OCI-LY7 (cell line): Measurements from ENCODE around the gene CACNA1H. TPM values are rescaled to one million over a fixed set of nuclear protein-coding genes. Genes with fewer than 3 reads are reported as not detected.

Experiments
- BruUV-seq: library from RNA; stranded (reverse); fragments of 400-500 nt; replicated peaks from 2 replicates; lab custom pipeline; 2021; lab: Mats Ljungman, UMichigan
- CTCF ChIA-PET: fragments of 300-600 bp; sonication (Branson Sonifier 250); formaldehyde crosslinking; loops from one replicate; lab custom pipeline; 2022; ENCODE audit warnings: antibody characterized with exemption; ENCODE audit not compliant: unreplicated experiment; lab: Charles Lee
- POLR2A ChIA-PET: fragments of 300-600 bp; sonication (Branson Sonifier 250); formaldehyde crosslinking; loops from one replicate; lab custom pipeline; 2022; ENCODE audit warnings: antibody characterized with exemption; lab: Charles Lee
- DNase-seq: peaks from one replicate; pipeline ENCODE4 v3.0.0-alpha.2; 2015; ENCODE audit warnings: low spot score
- H2AFZ ChIP-seq: fragments of 200-600 bp; sonication (generic), shearing (Covaris generic); 2 replicates; pipeline ENCODE4 v1.6.1; 2014; ENCODE audit warnings: mild to moderate bottlenecking, antibody characterized with exemption, low read length, moderate library complexity
- H3K27ac ChIP-seq: fragments of 200-600 bp; sonication (generic); 2 replicates; pipeline ENCODE4 v1.5.1; 2014; ENCODE audit warnings: mixed run types, low read depth, mild to moderate bottlenecking, moderate library complexity, low read length, inconsistent platforms; ENCODE audit not compliant: poor library complexity, severe bottlenecking
- H3K36me3 ChIP-seq: fragments of 200-600 bp; sonication (generic); 2 replicates; pipeline ENCODE4 v1.6.1; 2014; ENCODE audit warnings: mild to moderate bottlenecking, antibody characterized with exemption, low read length, moderate library complexity, mixed read lengths; ENCODE audit not compliant: insufficient read depth
- H3K4me1 ChIP-seq: fragments of 200-600 bp; sonication (generic); 2 replicates; pipeline ENCODE4 v1.5.1; 2014; ENCODE audit warnings: mild to moderate bottlenecking, low read length; ENCODE audit not compliant: insufficient read depth, poor library complexity, severe bottlenecking
- H3K4me2 ChIP-seq: fragments of 200-600 bp; sonication (generic); 2 replicates; pipeline ENCODE4 v1.6.1; 2014; ENCODE audit warnings: mild to moderate bottlenecking, low read length
- H3K4me3 ChIP-seq: fragments of 200-600 bp; sonication (generic); 2 replicates; pipeline ENCODE4 v1.5.1; 2014; ENCODE audit warnings: mild to moderate bottlenecking, low read depth, low read length; ENCODE audit not compliant: poor library complexity, severe bottlenecking
- H3K79me2 ChIP-seq: fragments of 200-600 bp; sonication (generic); 2 replicates; pipeline ENCODE4 v1.6.1; 2016; ENCODE audit warnings: low read depth, mild to moderate bottlenecking, low read length, moderate library complexity, mixed read lengths; ENCODE audit not compliant: insufficient read depth
- H3K9me2 ChIP-seq: fragments of 200-600 bp; sonication (generic); 2 replicates; pipeline ENCODE4 v1.6.1; 2016; ENCODE audit warnings: mild to moderate bottlenecking, low read length, mixed read lengths; ENCODE audit not compliant: insufficient read depth
- H3K9me3 ChIP-seq: fragments of 200-600 bp; sonication (generic); 2 replicates; pipeline ENCODE4 v1.6.1; 2014; ENCODE audit warnings: mild to moderate bottlenecking, mixed run types, low read length, mixed read lengths
- H4K20me1 ChIP-seq: fragments of 200-600 bp; sonication (generic); 2 replicates; pipeline ENCODE4 v1.6.1; 2014; ENCODE audit warnings: mild to moderate bottlenecking, antibody characterized with exemption, low read length, moderate library complexity, mixed read lengths; ENCODE audit not compliant: insufficient read depth
- EZH2phosphoT487 ChIP-seq: fragments of 200-600 bp; sonication (generic); IDR thresholded peaks from 2 replicates; pipeline ENCODE4 v1.6.1; 2018; ENCODE audit warnings: low read depth, borderline replicate concordance, mild to moderate bottlenecking, mixed run types, antibody characterized with exemption, low read length, moderate library complexity, mixed read lengths
- intact Hi-C: fragments of 100-400 bp; cut with micrococcal nuclease; formaldehyde crosslinking; loops from one replicate; pipeline ENCODE4 v1.10.0; 2022; ENCODE audit not compliant: unreplicated experiment
- total RNA-seq, 2 experiments: library from RNA; depleted of rRNA in 1 of 2; stranded (reverse); fragments of >200 nt in 1 of 2; shearing (Covaris generic) in 1 of 2; gene quantifications; 2 replicates each; pipeline ENCODE4 v1.2.3, GENCODE V29; 2014 to 2022
- TF ChIP-seq, protein P1 (sequence below): fragments of 200-600 bp; sonication (generic); conservative IDR thresholded peaks from 2 replicates; pipeline ENCODE4 v1.5.1; 2014; ENCODE audit warnings: mild to moderate bottlenecking, antibody characterized with exemption, low read length, moderate library complexity, mixed read lengths

The CACNA1H gene
- total RNA-seq, 2 experiments from 2014 or later, result not detected

DNA sequence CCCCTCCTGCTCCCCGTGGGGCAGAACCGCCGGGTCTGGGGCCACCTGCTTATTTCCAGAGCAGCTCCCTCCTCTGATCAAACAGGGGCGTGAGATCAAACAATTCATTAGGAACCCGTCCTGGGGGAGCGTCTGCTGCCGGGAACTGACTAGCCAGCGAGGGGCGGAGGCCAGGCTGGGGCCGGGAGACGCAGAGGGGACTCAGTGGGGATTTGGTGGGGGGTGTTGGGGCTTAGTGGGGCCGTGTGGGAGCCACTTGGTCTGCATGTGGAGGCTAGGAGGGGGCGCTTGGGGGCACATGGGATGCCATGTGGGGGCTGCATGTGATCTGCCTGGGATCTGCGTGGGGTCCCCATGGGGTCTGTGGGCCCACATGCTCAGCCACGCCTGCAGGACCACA, 20.5 kb upstream of the CACNA1H start:
- Histone ChIP-seq H3K4me2 (no peak overlapping the region), H3K9me3 (no peaks in the 10 kb centered on the region), H3K9me2 (no peaks in the 10 kb centered on the region), H4K20me1 (no peaks in the 10 kb centered on the region), H3K4me1 (no peaks in the 10 kb centered on the region), H3K27ac (no peak overlapping the region), H3K36me3 (no peaks in the 10 kb centered on the region), H2AFZ (no peak overlapping the region), H3K79me2 (no peaks in the 10 kb centered on the region), H3K4me3 (no peak overlapping the region)
- TF ChIP-seq, protein P1, sequence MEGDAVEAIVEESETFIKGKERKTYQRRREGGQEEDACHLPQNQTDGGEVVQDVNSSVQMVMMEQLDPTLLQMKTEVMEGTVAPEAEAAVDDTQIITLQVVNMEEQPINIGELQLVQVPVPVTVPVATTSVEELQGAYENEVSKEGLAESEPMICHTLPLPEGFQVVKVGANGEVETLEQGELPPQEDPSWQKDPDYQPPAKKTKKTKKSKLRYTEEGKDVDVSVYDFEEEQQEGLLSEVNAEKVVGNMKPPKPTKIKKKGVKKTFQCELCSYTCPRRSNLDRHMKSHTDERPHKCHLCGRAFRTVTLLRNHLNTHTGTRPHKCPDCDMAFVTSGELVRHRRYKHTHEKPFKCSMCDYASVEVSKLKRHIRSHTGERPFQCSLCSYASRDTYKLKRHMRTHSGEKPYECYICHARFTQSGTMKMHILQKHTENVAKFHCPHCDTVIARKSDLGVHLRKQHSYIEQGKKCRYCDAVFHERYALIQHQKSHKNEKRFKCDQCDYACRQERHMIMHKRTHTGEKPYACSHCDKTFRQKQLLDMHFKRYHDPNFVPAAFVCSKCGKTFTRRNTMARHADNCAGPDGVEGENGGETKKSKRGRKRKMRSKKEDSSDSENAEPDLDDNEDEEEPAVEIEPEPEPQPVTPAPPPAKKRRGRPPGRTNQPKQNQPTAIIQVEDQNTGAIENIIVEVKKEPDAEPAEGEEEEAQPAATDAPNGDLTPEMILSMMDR, result no peak
- no peak for TF ChIP-seq EZH2phosphoT487
- intact Hi-C loops, result no loop called here
- no peak for DNase-seq
- POLR2A ChIA-PET, result no interaction called here
- no TSS peak for BruUV-seq
- CTCF ChIA-PET, result no interaction called here

DNA sequence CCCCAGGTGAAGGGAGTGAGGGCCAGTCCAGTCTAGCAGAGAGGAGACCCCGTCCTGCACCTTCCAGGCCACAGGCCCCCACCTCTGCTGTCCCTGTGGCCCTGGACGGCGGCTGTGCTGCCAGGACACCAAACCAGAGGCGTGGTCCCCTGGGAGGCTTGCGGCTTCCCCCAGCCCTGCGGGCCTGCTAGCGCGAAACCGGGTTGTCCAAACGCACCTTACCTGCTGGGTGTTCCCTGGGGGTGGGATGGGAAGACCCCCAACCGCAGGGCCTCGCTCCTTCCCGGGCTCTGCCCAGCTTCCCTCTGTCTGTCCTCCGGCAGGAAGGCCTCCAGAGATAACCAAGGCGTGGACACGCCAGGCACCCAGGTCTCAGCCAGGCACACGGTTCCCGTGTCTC, 19.6 kb upstream of the CACNA1H start:
- intact Hi-C loops, result no loop called here
- no peaks in the 10 kb centered on the region for H3K79me2 ChIP-seq
- ChIA-PET CTCF (no interaction called here), POLR2A (no interaction called here)
- H3K9me3 ChIP-seq, result no peaks in the 10 kb centered on the region
- no peaks in the 10 kb centered on the region for H3K9me2 ChIP-seq
- H2AFZ ChIP-seq, result no peak overlapping the region
- no TSS peak for BruUV-seq
- no peak overlapping the region for H3K4me3 ChIP-seq
- no peaks in the 10 kb centered on the region for H3K4me1 ChIP-seq
- DNase-seq, result no peak
- H4K20me1 ChIP-seq, result no peaks in the 10 kb centered on the region
- no peak overlapping the region for H3K27ac ChIP-seq
- TF ChIP-seq, protein P1, result no peak
- TF ChIP-seq EZH2phosphoT487, result no peak
- H3K36me3 ChIP-seq, result no peaks in the 10 kb centered on the region
- no peak overlapping the region for H3K4me2 ChIP-seq

DNA sequence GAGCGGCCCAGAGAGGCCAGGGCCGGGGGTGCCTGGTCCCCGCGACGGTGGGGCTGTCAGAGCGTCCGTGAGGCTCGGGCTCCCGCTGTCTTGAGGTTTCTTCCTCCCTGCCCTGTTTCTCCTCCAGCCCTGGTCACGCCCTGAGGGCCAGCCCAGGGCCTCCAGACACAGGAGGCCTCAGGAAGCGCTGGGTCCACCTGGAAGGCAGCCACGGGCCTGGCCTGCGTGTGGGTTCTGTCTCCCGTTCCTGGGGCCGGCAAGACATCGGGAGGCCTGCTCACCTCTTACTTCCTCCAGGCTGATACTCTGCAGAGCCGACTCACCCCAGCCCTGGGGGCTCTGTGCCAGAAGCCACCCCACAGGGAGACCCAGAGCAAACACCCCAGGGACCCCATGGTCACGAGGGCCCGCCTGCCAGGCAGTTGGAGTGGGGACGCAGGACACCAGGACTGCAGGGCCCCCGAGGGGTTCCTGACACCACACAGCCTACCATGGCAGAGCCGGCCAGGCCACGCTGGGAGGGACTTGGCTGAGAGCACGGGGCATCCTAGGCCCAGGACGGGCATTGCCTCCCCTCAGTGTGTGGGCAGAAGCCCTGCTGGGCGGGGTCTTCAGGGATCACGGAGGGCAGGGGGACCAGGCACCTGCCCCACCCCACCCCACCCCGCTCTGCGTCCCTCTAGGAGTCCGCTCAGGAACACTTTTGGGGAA, 18.9 kb upstream of the CACNA1H start:
- Histone ChIP-seq H3K36me3 (no peaks in the 10 kb centered on the region), H3K79me2 (no peaks in the 10 kb centered on the region), H3K4me1 (no peaks in the 10 kb centered on the region), H3K9me3 (no peaks in the 10 kb centered on the region), H3K4me3 (no peak overlapping the region), H3K4me2 (no peak overlapping the region), H2AFZ (no peak overlapping the region), H4K20me1 (no peaks in the 10 kb centered on the region), H3K9me2 (no peaks in the 10 kb centered on the region), H3K27ac (no peak overlapping the region)
- POLR2A ChIA-PET, result no interaction called here
- BruUV-seq, result no TSS peak
- CTCF ChIA-PET, result no interaction called here
- DNase-seq, result no peak
- intact Hi-C loops, result no loop called here
- TF ChIP-seq, protein P1, result no peak
- no peak for TF ChIP-seq EZH2phosphoT487
